Activated CD4-positive, alpha-beta memory T cell treated with anti-CD3 and anti-CD28 coated beads for 36 hours (primary cell): Measurements from ENCODE around the gene FGG. TPM values are rescaled to one million over a fixed set of nuclear protein-coding genes. Genes with fewer than 3 reads are reported as not detected.

Experiments used
- CTCF ChIA-PET: fragments of 350-600 bp; sonication (Branson Sonifier 250); formaldehyde crosslinking; loops from one replicate; lab custom pipeline; 2021; ENCODE audit warnings: antibody characterized with exemption, inconsistent platforms; lab: Charles Lee
- POLR2A ChIA-PET: fragments of 350-600 bp; sonication (Branson Sonifier 250); formaldehyde crosslinking; loops from one replicate; lab custom pipeline; 2021; ENCODE audit warnings: antibody characterized with exemption; lab: Charles Lee
- DNase-seq: peaks from one replicate; pipeline ENCODE4 v3.0.0-alpha.2; 2020
- H3K27ac Mint-ChIP-seq: one replicate; pipeline ENCODE4 v1.8.0; 2021; ENCODE audit warnings: mixed read lengths
- H3K27me3 Mint-ChIP-seq: one replicate; pipeline ENCODE4 v1.8.0; 2021; ENCODE audit warnings: mixed read lengths
- H3K36me3 Mint-ChIP-seq: one replicate; pipeline ENCODE4 v1.8.0; 2021; ENCODE audit warnings: mixed read lengths
- H3K4me1 Mint-ChIP-seq: one replicate; pipeline ENCODE4 v1.8.0; 2021; ENCODE audit warnings: low read depth, mixed read lengths
- H3K4me3 Mint-ChIP-seq: one replicate; pipeline ENCODE4 v1.8.0; 2021; ENCODE audit warnings: mild to moderate bottlenecking, mixed read lengths
- H3K9me3 Mint-ChIP-seq: one replicate; pipeline ENCODE4 v1.8.0; 2021; ENCODE audit warnings: mixed read lengths
- intact Hi-C: fragments of 100-400 bp; cut with micrococcal nuclease; formaldehyde crosslinking; loops from one replicate; pipeline ENCODE4 v1.15.1; 2023
- total RNA-seq, 2 experiments: library from RNA; stranded (reverse); gene quantifications; one replicate each; pipeline ENCODE4 v1.2.3, GENCODE V29; 2021

The FGG gene
- total RNA-seq, 2 experiments from 2014 or later: not detected

DNA sequence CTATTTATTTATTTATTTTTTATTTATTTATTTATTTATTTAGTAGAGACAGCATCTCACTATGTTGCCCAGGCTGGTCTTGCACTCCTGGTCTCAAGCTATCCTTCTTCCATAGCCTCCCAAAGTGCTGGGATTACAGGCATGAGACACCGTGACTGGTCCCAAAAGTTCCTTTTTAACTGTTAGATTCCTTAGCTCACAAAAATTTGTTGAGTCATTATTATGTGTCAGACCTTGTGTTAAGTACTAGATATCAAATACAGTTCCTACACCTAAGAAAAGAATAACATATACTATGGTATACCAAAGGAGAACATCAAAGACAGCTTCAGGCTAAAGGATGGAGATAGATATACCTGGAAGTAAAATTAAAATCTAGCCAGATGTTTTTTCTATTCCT is 33.5 kb downstream of the FGG start:
- intact Hi-C loops: no loop called here
- H3K9me3 Mint-ChIP-seq: no peaks in the 10 kb centered on the region
- no peaks in the 10 kb centered on the region for H3K36me3 Mint-ChIP-seq
- CTCF ChIA-PET: no interaction called here
- H3K27me3 Mint-ChIP-seq: peaks cover 11% of the 10 kb centered on the region
- H3K4me3 Mint-ChIP-seq: no peak overlapping the region
- POLR2A ChIA-PET: no interaction called here
- DNase-seq: no peak
- H3K4me1 Mint-ChIP-seq: no peaks in the 10 kb centered on the region
- no peak overlapping the region for H3K27ac Mint-ChIP-seq

DNA sequence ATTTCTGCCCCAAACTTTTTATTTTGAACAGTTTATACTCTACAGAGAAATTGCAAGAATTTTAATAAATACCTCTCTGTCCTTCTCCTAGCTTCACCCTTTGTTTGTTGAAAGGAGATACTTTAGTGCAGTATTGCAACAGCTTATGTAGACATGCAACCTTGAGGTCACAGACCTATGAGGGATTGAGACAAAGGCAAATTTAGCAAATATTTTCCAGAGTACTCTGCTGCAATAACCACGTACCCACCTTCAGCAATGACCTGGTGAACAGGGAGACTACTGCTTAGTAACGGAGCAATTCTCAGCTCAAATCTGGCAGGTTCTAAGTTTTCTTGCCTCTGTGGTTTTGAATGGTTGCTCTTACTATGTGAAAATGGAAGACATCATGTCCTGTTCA is 35.1 kb downstream of the FGG start:
- no peak overlapping the region for H3K27ac Mint-ChIP-seq
- CTCF ChIA-PET: interaction anchor here (0.7 kb wide), 1 partner anchor 61 kb away, joined by 3 read pairs; no protein-coding TSS in a partner anchor
- no peak overlapping the region for H3K4me3 Mint-ChIP-seq
- intact Hi-C loops: no loop called here
- H3K36me3 Mint-ChIP-seq: no peaks in the 10 kb centered on the region
- no peaks in the 10 kb centered on the region for H3K9me3 Mint-ChIP-seq
- peaks cover 11% of the 10 kb centered on the region for H3K27me3 Mint-ChIP-seq
- DNase-seq: no peak
- no peaks in the 10 kb centered on the region for H3K4me1 Mint-ChIP-seq
- POLR2A ChIA-PET: no interaction called here

DNA sequence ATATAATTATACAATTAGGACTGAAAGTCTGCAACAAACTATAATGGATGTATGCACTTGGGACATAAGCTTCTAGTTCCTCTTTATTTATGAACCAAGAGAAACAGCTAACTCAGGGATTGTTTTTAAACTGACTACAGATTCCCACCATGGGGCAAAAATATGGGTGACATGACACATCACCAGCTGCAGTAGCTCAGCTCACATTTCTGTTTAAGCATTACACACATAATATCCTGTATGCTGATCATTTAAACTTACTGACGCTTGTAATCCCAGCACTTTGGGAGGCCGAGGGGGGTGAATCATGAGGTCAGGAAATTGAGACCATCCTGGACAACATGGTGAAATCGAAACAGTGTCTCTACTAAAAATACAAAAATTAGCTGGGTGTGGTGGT is 38.1 kb downstream of the FGG start:
- CTCF ChIA-PET: no interaction called here
- no peaks in the 10 kb centered on the region for H3K4me1 Mint-ChIP-seq
- H3K9me3 Mint-ChIP-seq: no peaks in the 10 kb centered on the region
- peaks cover 12% of the 10 kb centered on the region for H3K27me3 Mint-ChIP-seq
- no peak for DNase-seq
- no peak overlapping the region for H3K27ac Mint-ChIP-seq
- POLR2A ChIA-PET: no interaction called here
- no peaks in the 10 kb centered on the region for H3K36me3 Mint-ChIP-seq
- intact Hi-C loops: no loop called here
- H3K4me3 Mint-ChIP-seq: no peak overlapping the region

DNA sequence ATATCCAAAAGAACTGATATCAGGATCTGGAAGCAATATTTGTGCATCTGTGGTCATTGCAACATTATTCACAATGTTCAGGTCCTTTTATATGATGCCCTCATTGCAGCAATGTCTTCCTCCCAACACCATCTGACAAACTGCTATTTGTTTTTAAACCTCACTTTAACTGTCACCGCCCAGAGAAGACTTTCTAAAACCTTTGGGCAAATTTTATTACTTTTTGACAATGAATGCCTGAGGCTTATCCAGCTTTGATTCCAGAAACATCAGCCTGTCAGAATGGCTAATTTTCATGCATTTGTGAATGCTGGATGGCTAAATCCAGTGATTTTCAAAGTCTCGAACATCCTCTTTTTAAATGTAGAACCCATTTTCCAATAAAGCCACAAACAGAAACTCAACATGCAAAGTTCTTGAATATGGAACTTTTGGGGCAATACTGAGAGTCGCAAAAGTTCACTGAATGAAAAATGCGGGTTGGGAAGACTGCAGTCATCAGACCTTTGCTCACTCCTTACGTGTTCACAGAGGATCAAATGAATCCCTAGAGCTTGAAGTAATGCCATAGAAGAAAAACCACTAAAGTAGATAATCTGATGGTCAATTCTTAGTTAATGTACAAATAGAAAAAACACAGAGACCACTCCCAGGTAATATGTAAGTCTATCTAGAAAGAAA is 39.1 kb downstream of the FGG start:
- DNase-seq: no peak
- ChIA-PET CTCF (no interaction called here), POLR2A (no interaction called here)

DNA sequence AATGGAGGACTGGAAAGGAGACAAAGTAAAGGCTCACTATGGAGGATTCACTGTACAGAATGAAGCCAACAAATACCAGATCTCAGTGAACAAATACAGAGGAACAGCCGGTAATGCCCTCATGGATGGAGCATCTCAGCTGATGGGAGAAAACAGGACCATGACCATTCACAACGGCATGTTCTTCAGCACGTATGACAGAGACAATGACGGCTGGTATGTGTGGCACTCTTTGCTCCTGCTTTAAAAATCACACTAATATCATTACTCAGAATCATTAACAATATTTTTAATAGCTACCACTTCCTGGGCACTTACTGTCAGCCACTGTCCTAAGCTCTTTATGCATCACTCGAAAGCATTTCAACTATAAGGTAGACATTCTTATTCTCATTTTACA is 42.9 kb downstream of the FGG start:
- ChIA-PET POLR2A (no interaction called here), CTCF (no interaction called here)
- Mint-ChIP-seq H3K36me3 (no peaks in the 10 kb centered on the region), H3K4me3 (no peak overlapping the region), H3K27ac (no peak overlapping the region), H3K9me3 (no peaks in the 10 kb centered on the region), H3K27me3 (peaks cover 1% of the 10 kb centered on the region), H3K4me1 (no peaks in the 10 kb centered on the region)
- no peak for DNase-seq
- intact Hi-C loops: no loop called here

More for the DNA sequence above, 39.1 kb downstream of the FGG start:
- intact Hi-C loops: no loop called here
- Mint-ChIP-seq H3K4me1 (no peaks in the 10 kb centered on the region), H3K27me3 (peaks cover 12% of the 10 kb centered on the region), H3K27ac (no peak overlapping the region), H3K36me3 (no peaks in the 10 kb centered on the region), H3K9me3 (no peaks in the 10 kb centered on the region), H3K4me3 (no peak overlapping the region)

DNA sequence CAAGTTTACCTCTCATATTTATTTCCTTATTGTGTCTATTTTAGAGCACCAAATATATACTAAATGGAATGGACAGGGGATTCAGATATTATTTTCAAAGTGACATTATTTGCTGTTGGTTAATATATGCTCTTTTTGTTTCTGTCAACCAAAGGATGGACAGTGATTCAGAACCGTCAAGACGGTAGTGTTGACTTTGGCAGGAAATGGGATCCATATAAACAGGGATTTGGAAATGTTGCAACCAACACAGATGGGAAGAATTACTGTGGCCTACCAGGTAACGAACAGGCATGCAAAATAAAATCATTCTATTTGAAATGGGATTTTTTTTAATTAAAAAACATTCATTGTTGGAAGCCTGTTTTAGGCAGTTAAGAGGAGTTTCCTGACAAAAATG is 43.4 kb downstream of the FGG start:
- POLR2A ChIA-PET: no interaction called here
- Mint-ChIP-seq H3K36me3 (no peaks in the 10 kb centered on the region), H3K9me3 (no peaks in the 10 kb centered on the region), H3K27ac (no peak overlapping the region), H3K4me3 (no peak overlapping the region), H3K27me3 (peaks cover 1% of the 10 kb centered on the region), H3K4me1 (no peaks in the 10 kb centered on the region)
- intact Hi-C loops: no loop called here
- CTCF ChIA-PET: interaction anchor here (2.1 kb wide), 1 partner anchor 10 kb away, joined by 4 read pairs; no protein-coding TSS in a partner anchor
- DNase-seq: no peak

DNA sequence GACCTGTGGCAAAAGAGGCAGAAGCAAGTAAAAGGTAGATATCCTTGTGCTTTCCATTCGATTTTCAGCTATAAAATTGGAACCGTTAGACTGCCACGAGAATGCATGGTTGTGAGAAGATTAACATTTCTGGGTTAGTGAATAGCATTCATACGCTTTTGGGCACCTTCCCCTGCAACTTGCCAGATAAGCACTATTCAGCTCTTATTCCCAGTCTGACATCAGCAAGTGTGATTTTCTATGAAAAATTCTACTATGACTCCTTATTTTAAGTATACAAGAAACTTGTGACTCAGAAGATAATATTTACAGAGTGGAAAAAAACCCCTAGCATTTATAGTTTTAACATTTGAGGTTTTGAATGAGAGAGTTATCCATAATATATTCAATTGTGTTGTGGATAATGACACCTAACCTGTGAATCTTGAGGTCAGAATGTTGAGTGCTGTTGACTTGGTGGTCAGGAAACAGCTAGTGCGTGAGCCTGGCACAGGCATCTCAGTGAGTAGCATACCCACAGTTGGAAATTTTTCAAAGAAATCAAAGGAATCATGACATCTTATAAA is 45.7 kb downstream of the FGG start:
- ChIA-PET POLR2A (no interaction called here), CTCF (interaction anchor here (1.0 to 2.1 kb wide), 2 partner anchors 7 to 17 kb away, joined by 3 to 4 read pairs; partner anchors contain the start of gene PLRG1)
- H3K27me3 Mint-ChIP-seq: peaks cover 1% of the 10 kb centered on the region
- no peak overlapping the region for H3K27ac Mint-ChIP-seq
- intact Hi-C loops: no loop called here
- H3K36me3 Mint-ChIP-seq: no peaks in the 10 kb centered on the region
- no peak overlapping the region for H3K4me3 Mint-ChIP-seq
- DNase-seq: no peak
- H3K9me3 Mint-ChIP-seq: no peaks in the 10 kb centered on the region
- no peaks in the 10 kb centered on the region for H3K4me1 Mint-ChIP-seq

DNA sequence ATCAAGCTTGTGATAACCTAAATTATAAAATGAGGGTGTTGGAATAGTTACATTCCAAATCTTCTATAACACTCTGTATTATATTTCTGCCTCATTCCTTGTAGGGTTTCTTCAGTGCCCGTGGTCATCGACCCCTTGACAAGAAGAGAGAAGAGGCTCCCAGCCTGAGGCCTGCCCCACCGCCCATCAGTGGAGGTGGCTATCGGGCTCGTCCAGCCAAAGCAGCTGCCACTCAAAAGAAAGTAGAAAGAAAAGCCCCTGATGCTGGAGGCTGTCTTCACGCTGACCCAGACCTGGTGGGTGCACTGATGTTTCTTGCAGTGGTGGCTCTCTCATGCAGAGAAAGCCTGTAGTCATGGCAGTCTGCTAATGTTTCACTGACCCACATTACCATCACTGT is 46.8 kb downstream of the FGG start:
- POLR2A ChIA-PET: no interaction called here
- intact Hi-C loops: no loop called here
- Mint-ChIP-seq H3K4me1 (no peaks in the 10 kb centered on the region), H3K9me3 (no peaks in the 10 kb centered on the region), H3K27ac (no peak overlapping the region), H3K27me3 (peaks cover 1% of the 10 kb centered on the region), H3K36me3 (no peaks in the 10 kb centered on the region), H3K4me3 (no peak overlapping the region)
- CTCF ChIA-PET: no interaction called here
- DNase-seq: no peak

DNA sequence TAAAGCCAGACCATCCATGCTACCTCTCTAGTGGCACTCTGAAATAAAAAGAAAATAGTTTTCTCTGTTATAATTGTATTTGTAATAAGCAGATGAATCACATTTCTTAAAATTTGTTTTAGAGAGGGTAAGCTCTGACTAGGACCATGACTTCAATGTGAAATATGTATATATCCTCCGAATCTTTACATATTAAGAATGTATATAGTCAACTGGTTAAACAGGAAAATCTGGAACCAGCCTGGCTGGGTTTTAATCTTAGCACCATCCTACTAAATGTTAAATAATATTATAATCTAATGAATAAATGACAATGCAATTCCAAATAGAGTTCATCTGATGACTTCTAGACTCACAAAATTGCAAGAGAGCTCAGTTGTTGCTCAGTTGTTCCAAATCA is 48.1 kb downstream of the FGG start:
- Mint-ChIP-seq H3K4me3 (no peak overlapping the region), H3K27ac (no peak overlapping the region), H3K27me3 (no peaks in the 10 kb centered on the region), H3K9me3 (no peaks in the 10 kb centered on the region), H3K36me3 (no peaks in the 10 kb centered on the region), H3K4me1 (peaks cover 5% of the 10 kb centered on the region)
- POLR2A ChIA-PET: no interaction called here
- no peak for DNase-seq
- CTCF ChIA-PET: interaction anchor here (1.3 to 1.5 kb wide), 2 partner anchors 9 to 54 kb away, joined by 3 to 6 read pairs; no protein-coding TSS in a partner anchor
- intact Hi-C loops: no loop called here

DNA sequence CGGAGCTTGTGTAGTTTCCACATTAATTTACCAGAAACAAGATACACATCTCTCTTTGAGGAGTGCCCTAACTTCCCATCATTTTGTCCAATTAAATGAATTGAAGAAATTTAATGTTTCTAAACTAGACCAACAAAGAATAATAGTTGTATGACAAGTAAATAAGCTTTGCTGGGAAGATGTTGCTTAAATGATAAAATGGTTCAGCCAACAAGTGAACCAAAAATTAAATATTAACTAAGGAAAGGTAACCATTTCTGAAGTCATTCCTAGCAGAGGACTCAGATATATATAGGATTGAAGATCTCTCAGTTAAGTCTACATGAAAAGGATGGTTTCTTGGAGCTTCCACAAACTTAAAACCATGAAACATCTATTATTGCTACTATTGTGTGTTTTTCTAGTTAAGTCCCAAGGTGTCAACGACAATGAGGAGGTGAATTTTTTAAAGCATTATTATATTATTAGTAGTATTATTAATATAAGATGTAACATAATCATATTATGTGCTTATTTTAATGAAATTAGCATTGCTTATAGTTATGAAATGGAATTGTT is 49.7 kb downstream of the FGG start, which contains the start of gene FGB:
FGB (plus strand) TSS at position 315 of the 558 bp plus-strand sequence; CDS start at position 323, 8 bp downstream.
- H3K9me3 Mint-ChIP-seq: no peaks in the 10 kb centered on the region
- ChIA-PET POLR2A (no interaction called here), CTCF (interaction anchor here (1.3 to 6.0 kb wide), 2 partner anchors 12 to 58 kb away, joined by 3 to 98 read pairs; partner anchors contain the start of gene PLRG1)
- H3K4me3 Mint-ChIP-seq: no peak within 1 kb of the TSS
- peaks cover 5% of the 10 kb centered on the region for H3K4me1 Mint-ChIP-seq
- H3K27ac Mint-ChIP-seq: no peak within 1 kb of the TSS
- intact Hi-C loops: no loop called here
- DNase-seq: no peak
- H3K36me3 Mint-ChIP-seq: no peaks in the 10 kb centered on the region
- H3K27me3 Mint-ChIP-seq: peaks cover 2% of the 10 kb centered on the region

DNA sequence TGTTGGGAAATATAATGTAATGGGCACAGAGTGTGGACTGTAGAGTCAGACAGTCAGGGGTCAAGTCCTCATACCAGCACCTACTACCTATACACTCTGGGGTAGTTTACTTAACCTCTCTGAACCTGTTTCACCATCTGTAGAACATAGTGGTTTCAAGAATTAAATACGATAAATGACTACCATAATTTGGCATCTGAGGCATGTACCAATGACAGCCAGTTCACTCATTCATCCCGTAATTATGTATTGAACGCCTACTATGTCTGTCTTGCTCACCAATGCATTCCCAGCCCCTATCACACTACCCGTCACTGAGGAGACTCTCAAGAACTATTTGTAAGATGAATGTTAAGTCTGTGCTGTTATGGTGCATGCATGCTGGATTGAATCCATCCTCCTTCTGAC is 51.6 kb downstream of the FGG start:
- CTCF ChIA-PET: interaction anchor here (3.0 to 6.0 kb wide), 2 partner anchors 11 to 60 kb away, joined by 26 to 98 read pairs; partner anchors contain the start of gene PLRG1
- H3K4me1 Mint-ChIP-seq: peaks cover 5% of the 10 kb centered on the region
- no peaks in the 10 kb centered on the region for H3K9me3 Mint-ChIP-seq
- H3K36me3 Mint-ChIP-seq: no peaks in the 10 kb centered on the region
- no peak overlapping the region for H3K4me3 Mint-ChIP-seq
- intact Hi-C loops: no loop called here
- POLR2A ChIA-PET: no interaction called here
- H3K27me3 Mint-ChIP-seq: peaks cover 2% of the 10 kb centered on the region
- H3K27ac Mint-ChIP-seq: no peak overlapping the region
- no peak for DNase-seq

DNA sequence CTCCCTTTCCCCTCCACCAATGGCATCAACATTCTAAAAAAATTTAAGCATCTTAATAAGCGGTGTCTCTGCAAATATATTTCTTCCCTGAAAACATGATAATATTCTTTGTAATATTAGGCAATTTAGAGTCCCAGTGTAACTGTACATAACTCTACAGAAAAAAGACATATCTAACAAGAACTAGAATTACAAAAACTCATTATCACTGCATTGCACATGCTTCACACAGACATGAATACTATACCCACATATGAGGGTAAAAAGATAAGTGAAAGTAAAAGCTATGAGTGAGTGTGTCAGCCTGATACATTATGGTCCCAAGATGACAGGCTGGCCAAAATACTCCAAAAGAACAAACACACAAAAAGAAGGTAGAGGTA is 52.0 kb downstream of the FGG start:
- intact Hi-C loops: no loop called here
- Mint-ChIP-seq H3K27me3 (peaks cover 2% of the 10 kb centered on the region), H3K4me1 (peaks cover 5% of the 10 kb centered on the region), H3K9me3 (no peaks in the 10 kb centered on the region), H3K36me3 (no peaks in the 10 kb centered on the region), H3K27ac (no peak overlapping the region), H3K4me3 (no peak overlapping the region)
- CTCF ChIA-PET: interaction anchor here (3.0 to 6.0 kb wide), 2 partner anchors 10 to 60 kb away, joined by 26 to 98 read pairs; partner anchors contain the start of gene PLRG1
- no peak for DNase-seq
- POLR2A ChIA-PET: no interaction called here
